ENCODE results near the gene KCNE1.

DNA sequence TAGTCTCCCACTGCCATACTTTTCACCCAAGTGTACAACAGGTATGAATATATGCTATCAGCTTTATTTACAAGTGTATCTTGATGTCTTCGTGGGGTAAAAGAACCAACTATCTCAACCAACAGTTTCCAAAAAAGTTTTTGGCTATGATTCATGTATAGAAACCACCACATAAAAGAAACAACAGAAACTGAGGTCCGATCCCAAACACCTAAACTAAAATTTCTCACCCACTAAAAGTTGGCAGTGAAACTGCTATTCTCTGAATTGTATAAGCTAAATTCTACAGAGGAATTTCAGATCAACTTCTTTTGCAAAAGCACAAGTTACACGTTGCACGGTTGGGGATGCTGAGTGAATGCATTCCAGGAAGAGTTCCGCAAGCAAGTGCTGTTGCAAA is 5.0 kb upstream of the KCNE1 start:
- no peak for TF ChIP-seq POLR2AphosphoS5 (IDR thresholded peaks at IDR 0.05; ENCODE audit: borderline replicate concordance, low read depth, low read length)
- TF ChIP-seq EZH2 (IDR thresholded peaks at IDR 0.05) = no peak
- TF ChIP-seq FOXP2 (optimal IDR thresholded peaks at IDR 0.05; ENCODE audit: control extremely low read depth, extremely low read length, insufficient read depth) = no peak

All from SK-N-MC (cell line).